ENCODE measurements around the gene ARFGAP1. TPM values are rescaled to one million over a fixed set of nuclear protein-coding genes. Genes with fewer than 3 reads are reported as not detected.
A peak's percentile ranks its signal among the peaks of the same experiment; 100 is the strongest.

Gene ARFGAP1
- polyA plus RNA-seq, 2 of the 4 experiments (the other 2 are of a cell fraction) = 41.0 to 106 TPM

DNA sequence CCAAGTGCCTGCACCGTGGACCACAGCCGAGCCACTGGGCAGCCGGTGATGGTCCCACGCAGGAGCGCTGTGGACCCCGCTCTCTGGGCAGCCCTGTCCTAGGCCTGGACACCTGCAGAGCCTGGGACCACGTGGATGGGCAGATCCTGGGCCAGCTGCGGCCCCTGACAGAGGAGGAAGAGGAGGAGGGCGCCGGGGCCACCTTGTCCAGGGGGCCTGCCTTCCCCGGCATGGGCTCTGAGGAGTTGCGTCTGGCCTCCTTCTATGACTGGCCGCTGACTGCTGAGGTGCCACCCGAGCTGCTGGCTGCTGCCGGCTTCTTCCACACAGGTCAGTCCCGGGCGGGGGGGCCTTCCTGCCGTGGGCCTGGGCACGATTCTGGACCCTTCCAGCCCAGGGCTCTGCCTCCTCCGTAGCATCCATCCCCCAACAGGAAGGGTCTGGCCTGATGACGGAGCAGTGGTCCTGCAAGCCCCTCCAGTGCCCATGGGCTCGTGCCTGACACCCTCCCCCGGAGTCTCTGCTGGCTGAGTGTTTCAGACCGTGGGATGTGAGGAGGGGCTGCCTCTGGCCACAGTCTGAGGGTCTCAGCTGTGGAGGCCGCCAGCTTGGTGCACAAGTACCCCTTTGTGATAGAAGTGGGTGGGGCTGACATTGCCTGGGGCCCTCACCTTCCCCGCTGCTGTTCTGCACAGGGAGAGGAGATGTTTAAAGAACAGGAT, 36.3 kb upstream of the ARFGAP1 start:
- H3K4me1 ChIP-seq = peaks cover 88% of the 10 kb centered on the region
- CTCF ChIA-PET = interaction anchor here (0.8 to 8.9 kb wide), 12 partner anchors 9 to 227 kb away, joined by 3 to 178 read pairs (median 6); partner anchors contain the start of genes ARFGAP1, NKAIN4 and YTHDF1
- POLR2A ChIA-PET = interaction anchor here (0.9 to 2.0 kb wide), 3 partner anchors 12 to 36 kb away, joined by 4 to 14 read pairs (median 6); partner anchors contain the start of gene ARFGAP1
- no peak overlapping the region for H3K4me3 ChIP-seq
- DNase-seq (ENCODE audit: low read depth in 1 of 2, low spot score in 1 of 2) (no peak), FAIRE-seq (no peak), ATAC-seq (no peak)
- WGBS (ENCODE audit: missing lambda C conversion rate) = 81% methylated on average over 5 of the region's 26 CpGs
- TF ChIP-seq POLR2AphosphoS2 (conservative IDR thresholded peaks at IDR 0.05; ENCODE audit: low read length) (no peak), MAFK (IDR thresholded peaks at IDR 0.05; ENCODE audit: partially characterized antibody) (no peak), RARB (CRISPR knock-in tag; IDR thresholded peaks at IDR 0.05) (no peak), FOSL2 (IDR thresholded peaks at IDR 0.05) (no peak), FOSL2 (CRISPR knock-in tag; IDR thresholded peaks at IDR 0.05) (no peak), HDAC2 (IDR thresholded peaks at IDR 0.05) (no peak)
- TF ChIP-seq, protein P1, sequence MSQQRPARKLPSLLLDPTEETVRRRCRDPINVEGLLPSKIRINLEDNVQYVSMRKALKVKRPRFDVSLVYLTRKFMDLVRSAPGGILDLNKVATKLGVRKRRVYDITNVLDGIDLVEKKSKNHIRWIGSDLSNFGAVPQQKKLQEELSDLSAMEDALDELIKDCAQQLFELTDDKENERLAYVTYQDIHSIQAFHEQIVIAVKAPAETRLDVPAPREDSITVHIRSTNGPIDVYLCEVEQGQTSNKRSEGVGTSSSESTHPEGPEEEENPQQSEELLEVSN (IDR thresholded peaks at IDR 0.05; ENCODE audit: borderline replicate concordance, low read depth) = no peak
- peak overlapping the region; percentile 96 to 99 for H3K27ac ChIP-seq
- H3K9me3 ChIP-seq = no peaks in the 10 kb centered on the region
- peak overlapping the region; percentile 73 for H3K4me2 ChIP-seq

DNA sequence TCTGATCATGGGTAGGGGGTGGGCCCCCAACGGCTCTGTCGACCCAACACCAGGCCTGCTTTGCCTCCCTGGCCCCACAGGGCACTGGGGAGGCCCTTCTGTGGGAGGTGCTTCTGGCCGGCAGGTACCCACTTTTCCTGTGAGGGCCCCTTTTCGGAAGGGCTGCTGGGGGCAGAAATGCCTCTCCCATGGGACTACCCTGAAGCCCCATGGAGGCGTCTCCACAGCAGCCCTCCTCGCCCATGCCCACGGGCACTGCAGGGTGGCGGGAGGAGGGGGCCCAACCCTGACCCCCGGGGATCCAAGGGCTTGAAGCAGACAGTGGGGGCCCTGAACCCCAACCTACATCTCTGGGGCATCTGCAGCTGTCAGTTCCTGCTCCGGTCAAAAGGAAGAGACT, 34.6 kb upstream of the ARFGAP1 start:
- FAIRE-seq (no peak), DNase-seq (ENCODE audit: low read depth in 1 of 2, low spot score in 1 of 2) (no peak), ATAC-seq (no peak)
- Histone ChIP-seq H3K27ac (peak overlapping the region; percentile 96 to 99), H3K4me2 (peak overlapping the region; percentile 16), H3K4me3 (no peak overlapping the region), H3K4me1 (peaks cover 78% of the 10 kb centered on the region), H3K9me3 (no peaks in the 10 kb centered on the region)
- CTCF ChIA-PET = interaction anchor here (1.0 to 11.7 kb wide), 7 partner anchors 8 to 72 kb away, joined by 3 to 178 read pairs (median 20); partner anchors contain the start of gene NKAIN4
- POLR2A ChIA-PET = no interaction called here
- no peak for TF ChIP-seq RFX5 (IDR thresholded peaks at IDR 0.05)
- TF ChIP-seq, protein P1 (IDR thresholded peaks at IDR 0.05; ENCODE audit: borderline replicate concordance, low read depth) = no peak
- TF ChIP-seq KDM5A (IDR thresholded peaks at IDR 0.05) = no peak
- no peak for TF ChIP-seq EHF (CRISPR knock-in tag; IDR thresholded peaks at IDR 0.05)
- no peak for TF ChIP-seq RAD21 (conservative IDR thresholded peaks at IDR 0.05 in 1 of 2, IDR thresholded peaks at IDR 0.05 in 1 of 2)
- TF ChIP-seq ZSCAN20 (CRISPR knock-in tag; IDR thresholded peaks at IDR 0.05) = no peak
- no peak for TF ChIP-seq KDM1A (IDR thresholded peaks at IDR 0.05; ENCODE audit: low read depth)
- TF ChIP-seq, protein P2, sequence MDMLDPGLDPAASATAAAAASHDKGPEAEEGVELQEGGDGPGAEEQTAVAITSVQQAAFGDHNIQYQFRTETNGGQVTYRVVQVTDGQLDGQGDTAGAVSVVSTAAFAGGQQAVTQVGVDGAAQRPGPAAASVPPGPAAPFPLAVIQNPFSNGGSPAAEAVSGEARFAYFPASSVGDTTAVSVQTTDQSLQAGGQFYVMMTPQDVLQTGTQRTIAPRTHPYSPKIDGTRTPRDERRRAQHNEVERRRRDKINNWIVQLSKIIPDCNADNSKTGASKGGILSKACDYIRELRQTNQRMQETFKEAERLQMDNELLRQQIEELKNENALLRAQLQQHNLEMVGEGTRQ (IDR thresholded peaks at IDR 0.05) = no peak
- TF ChIP-seq RCOR1 (IDR thresholded peaks at IDR 0.05; ENCODE audit: low read depth, low read length) = no peak
- TF ChIP-seq EHMT2 (IDR thresholded peaks at IDR 0.05; ENCODE audit: low read depth) = no peak
- TF ChIP-seq CHD2 (IDR thresholded peaks at IDR 0.05; ENCODE audit: low read length, partially characterized antibody) = no peak
- no peak for TF ChIP-seq BHLHE40 (IDR thresholded peaks at IDR 0.05; ENCODE audit: low read depth, low read length)
- WGBS (ENCODE audit: missing lambda C conversion rate) = 83% methylated on average over 10 of the region's 10 CpGs

DNA sequence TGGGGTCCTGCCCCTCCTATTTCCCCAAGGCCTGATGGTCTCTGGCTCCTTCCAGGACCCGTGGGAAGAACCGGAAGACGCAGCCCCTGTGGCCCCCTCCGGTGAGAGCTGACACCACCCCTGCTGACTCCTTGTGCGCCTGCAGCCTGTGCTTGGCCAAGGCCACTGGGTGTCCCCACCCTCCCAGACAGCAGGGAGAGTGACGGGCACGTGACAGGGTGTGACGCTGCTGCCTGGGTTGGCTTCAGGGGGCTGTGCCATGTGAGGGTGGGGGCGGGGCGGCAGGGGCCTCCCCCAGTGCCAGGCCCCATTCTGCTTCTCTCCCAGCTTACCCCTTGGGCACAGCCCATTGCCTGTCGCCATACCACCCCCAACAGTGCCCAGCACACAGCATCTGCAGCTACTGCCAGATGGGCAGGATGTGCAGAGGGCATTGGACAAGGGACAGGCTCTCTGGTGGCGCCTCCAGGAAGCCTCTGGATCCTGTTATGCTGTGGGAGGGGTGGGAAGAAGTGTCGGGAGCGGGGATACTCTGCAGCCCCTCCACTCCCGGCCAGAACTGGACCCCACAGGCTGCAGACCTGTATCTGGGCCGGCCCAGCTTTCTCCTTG, 34.0 kb upstream of the ARFGAP1 start:
- POLR2A ChIA-PET = no interaction called here
- H3K4me1 ChIP-seq = peaks cover 72% of the 10 kb centered on the region
- ATAC-seq = peak; percentile 17 to 20; a peak in 2 of 6 replicates
- CTCF ChIA-PET = interaction anchor here (1.0 to 11.7 kb wide), 5 partner anchors 8 to 71 kb away, joined by 3 to 131 read pairs (median 20); partner anchors contain the start of gene NKAIN4
- peak in 1 of 2 experiments; percentile 56 for DNase-seq (ENCODE audit: low read depth in 1 of 2, low spot score in 1 of 2)
- TF ChIP-seq NPAS2 (CRISPR knock-in tag; IDR thresholded peaks at IDR 0.05; ENCODE audit: borderline replicate concordance) (no peak), RAD21 (conservative IDR thresholded peaks at IDR 0.05 in 1 of 2, IDR thresholded peaks at IDR 0.05 in 1 of 2) (peak; percentile 28 to 33; a peak in 2 of 5 replicates)
- TF ChIP-seq, protein P3, sequence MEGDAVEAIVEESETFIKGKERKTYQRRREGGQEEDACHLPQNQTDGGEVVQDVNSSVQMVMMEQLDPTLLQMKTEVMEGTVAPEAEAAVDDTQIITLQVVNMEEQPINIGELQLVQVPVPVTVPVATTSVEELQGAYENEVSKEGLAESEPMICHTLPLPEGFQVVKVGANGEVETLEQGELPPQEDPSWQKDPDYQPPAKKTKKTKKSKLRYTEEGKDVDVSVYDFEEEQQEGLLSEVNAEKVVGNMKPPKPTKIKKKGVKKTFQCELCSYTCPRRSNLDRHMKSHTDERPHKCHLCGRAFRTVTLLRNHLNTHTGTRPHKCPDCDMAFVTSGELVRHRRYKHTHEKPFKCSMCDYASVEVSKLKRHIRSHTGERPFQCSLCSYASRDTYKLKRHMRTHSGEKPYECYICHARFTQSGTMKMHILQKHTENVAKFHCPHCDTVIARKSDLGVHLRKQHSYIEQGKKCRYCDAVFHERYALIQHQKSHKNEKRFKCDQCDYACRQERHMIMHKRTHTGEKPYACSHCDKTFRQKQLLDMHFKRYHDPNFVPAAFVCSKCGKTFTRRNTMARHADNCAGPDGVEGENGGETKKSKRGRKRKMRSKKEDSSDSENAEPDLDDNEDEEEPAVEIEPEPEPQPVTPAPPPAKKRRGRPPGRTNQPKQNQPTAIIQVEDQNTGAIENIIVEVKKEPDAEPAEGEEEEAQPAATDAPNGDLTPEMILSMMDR (IDR thresholded peaks at IDR 0.05) = 0 out of 3 replicates have a peak, but pooled peaks have one; percentile 5
- H3K4me2 ChIP-seq = peak overlapping the region; percentile 16
- 75% methylated on average over 5 of the region's 16 CpGs for WGBS (ENCODE audit: missing lambda C conversion rate)
- no peak for FAIRE-seq
- H3K4me3 ChIP-seq = no peak overlapping the region
- H3K9me3 ChIP-seq = no peaks in the 10 kb centered on the region
- peak overlapping the region; percentile 96 to 99 for H3K27ac ChIP-seq
